GM08714 (cell line): ENCODE data around the gene SLC39A11.
"Not testable (repeated sequence)": the region's sequence is repeated elsewhere in the genome, so short reads cannot be mapped to it uniquely, and the experiment has no call there.

Source experiments
- H3K4me3 ChIP-seq: fragments of 200-500 bp; sonication (Bioruptor generic); 2 replicates; pipeline ENCODE4 v1.5.1; 2014; ENCODE audit warnings: mild to moderate bottlenecking, low read length, inconsistent platforms
- ZNF274 ChIP-seq: IDR thresholded peaks from 2 replicates; pipeline ENCODE4 v1.6.1; 2012; ENCODE audit warnings: mild to moderate bottlenecking, low read depth, low read length

Gene SLC39A11

DNA sequence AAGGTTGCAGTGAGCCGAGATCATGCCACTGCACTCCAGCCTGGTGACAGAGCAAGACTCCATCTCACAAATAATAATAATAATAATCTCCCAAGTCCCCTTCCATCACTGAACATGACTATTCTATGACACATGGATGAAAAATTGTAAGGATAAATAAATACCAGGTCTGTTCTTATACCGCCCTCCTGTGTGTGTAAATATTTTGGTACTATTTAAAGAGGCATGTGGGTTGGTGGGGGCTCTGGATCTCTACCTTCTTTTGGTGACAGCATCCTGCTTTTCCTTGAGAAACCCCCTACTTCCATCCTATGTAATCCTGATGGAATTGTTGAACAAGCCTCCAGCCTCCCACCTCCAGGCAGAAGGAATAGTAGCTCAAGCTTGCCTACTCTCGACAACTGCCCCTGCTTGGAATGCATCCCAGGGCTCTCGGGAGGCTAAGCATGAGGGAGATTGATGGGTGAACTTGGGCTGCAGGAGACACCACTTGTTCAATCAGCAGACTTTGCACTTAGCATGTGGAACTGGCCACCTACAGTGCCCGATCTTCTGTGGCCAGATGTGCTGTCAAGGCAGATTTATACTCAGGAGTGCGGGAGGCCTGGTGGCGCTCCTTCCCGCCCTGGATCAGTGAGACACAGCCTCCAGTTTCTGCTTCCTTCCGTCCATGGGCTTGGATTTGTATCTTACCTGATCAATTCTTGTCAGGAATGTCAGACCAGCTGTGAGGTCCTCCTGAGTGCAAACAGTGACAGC is 287.4 kb downstream of the SLC39A11 start:
- no peak overlapping the region for H3K4me3 ChIP-seq
- TF ChIP-seq ZNF274 = no peak

DNA sequence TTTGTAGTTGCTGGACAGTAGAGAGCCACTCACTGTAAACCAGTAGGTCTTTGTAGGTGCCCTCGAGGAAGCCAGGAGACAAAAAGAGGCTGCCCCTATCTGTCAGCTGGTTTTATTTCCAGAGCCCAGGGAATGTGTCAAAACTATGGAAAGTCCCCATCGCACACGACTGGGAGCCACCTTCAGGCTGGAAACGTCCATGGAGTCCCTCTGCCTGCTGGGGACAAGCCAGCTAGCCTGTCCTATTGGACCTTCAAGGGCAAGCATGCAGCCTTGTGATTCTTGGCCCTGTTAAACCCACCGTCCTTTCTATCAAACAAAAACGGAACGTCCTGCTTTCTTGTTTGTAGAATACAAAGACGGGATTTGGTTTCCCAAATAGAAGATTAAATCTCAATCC is 289.8 kb downstream of the SLC39A11 start:
- no peak for TF ChIP-seq ZNF274
- no peak overlapping the region for H3K4me3 ChIP-seq

DNA sequence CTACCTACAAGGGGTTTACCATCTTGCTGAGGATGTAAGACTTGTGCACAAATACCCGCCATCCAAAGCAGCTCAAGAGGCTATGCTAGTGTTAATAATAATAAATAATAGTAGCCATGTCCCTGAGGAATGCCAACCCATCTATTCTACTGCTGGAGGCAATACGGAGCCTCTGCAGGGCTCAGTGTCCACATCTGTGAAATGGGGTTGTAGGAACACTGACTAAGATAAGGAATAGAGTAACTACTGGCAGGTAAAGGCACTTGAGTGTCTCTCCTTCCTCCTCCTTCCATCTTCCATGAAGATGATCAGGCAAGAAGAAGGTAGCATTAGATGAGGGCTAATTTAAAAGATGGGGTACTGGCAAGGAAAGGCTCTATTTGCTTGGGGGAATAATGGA is 295.3 kb downstream of the SLC39A11 start:
- TF ChIP-seq ZNF274 = no peak
- H3K4me3 ChIP-seq = no peak overlapping the region

DNA sequence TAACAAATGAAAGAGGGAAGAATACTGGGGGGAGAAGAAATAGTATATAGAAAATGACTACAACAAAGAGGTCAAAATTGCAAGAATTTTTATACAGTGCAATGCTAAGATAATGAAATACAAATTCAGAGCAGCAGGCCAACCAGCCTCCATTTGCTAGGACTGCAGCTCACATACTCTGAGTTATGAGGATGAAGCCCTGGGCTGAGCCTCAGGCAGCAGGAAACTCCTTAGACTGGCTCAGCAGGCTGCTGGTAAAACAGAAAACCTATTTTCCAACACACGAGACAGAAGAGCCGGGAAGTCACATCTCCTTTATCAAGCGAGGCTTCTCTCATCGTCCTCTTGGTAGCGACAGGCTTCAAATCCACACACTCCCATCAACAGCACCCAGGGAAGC is 296.5 kb downstream of the SLC39A11 start:
- H3K4me3 ChIP-seq = no peak overlapping the region
- TF ChIP-seq ZNF274 = no peak

DNA sequence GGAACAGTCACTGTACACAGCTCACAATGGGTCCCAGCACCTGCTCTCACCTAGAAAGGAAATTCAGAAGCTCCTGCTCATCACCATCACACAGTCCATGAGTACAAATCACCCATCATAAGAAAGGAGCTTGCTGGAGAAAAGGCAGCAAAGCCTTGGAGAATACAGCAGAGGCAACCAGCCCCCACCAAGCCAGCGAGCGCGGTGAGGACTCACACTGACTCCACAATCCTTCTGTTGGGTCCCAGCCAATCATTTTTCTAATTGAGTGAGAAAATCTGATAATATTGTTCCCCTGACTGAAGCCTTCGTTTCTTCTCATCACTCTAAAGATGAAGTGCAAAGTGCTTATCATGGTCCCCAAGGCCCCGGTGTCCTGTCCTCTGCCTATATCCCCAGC is 298.3 kb downstream of the SLC39A11 start:
- no peak overlapping the region for H3K4me3 ChIP-seq
- TF ChIP-seq ZNF274 = peak; percentile 65

DNA sequence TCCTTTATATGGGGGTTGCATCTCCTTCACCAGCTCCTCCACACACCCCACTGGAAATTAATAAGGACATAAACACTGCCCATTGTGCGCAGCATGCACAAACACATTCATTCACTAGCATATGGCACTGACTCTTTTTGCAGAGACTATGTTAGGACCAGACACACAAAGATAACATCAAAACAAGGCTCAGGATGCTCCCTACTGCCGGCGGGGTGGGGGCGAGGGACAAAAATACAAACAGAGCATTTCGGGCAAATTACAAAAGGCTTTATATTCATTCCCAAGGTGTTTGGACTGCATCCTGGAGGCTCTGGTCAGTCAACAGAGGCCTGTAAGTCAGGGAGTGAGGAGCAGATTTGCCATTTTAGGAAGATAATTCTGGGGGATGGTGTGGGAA is 299.7 kb downstream of the SLC39A11 start:
- TF ChIP-seq ZNF274 = no peak
- no peak overlapping the region for H3K4me3 ChIP-seq

DNA sequence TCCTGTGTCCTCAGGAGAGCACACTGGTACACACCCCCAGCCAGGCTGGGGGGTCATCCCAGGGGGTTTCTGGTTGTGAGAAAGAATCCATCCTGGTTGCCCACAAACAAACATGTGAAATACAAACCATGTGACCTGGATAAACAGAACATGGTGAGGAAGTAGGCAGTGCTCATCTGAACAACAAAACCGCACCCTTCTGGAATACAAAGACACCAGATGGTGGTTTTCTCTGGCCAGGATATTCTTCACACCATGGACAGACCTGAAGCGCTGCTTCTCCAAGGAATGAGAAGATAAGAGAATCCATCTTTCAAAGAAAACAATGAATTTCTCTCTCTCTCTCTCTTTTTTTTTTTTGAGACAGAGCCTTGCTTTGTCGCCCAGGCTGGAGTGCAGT is 302.3 kb downstream of the SLC39A11 start:
- H3K4me3 ChIP-seq = no peak overlapping the region
- TF ChIP-seq ZNF274 = no peak

DNA sequence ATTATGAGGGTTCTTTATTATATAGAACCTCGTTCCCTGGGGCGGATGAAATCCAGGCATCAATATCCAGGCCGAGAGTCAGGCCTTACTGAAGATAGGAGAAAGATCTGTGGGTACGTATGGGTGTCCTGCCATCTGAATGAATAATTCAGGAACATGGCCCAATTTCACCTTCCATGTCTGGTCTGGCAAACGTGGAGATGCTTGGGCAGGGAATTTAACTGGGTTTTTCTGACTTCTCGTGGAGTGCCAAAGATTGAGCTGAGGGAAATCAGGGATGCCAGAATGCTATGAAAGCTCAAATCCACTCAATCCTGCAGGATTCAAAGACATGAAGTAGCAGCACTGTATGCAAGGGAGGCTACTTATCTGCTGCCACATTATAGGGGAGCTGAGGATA is 302.8 kb downstream of the SLC39A11 start:
- no peak overlapping the region for H3K4me3 ChIP-seq
- TF ChIP-seq ZNF274 = no peak

DNA sequence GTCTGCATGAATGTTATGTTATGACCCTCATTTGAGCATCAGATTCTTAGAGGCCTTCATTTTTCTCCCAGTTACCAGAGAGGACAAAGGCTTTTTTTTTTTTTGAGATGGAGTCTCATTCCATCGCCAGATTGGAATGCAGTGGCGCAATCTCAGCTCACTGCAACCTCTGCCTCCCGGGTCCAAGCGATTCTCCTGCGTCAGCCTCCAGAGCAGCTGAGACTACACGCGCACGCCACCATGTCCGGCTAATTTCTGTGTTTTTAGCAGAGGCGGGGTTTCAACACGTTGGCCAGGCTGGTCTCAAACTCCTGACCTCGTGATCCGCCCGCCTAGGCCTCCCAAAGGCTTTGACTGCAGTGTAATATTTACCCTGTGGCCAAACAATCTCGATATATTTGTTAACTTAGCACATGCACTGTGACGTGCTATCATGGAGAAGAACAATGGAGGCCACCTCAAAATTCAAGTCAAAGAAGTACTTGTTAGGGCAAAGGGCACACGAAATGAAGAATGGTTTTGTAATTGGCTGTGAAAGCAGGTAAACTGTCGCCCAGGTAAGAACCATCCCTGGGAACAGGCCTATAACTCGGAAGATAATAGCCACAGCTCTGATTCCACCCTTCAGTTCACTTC is 303.4 kb downstream of the SLC39A11 start:
- no peak for TF ChIP-seq ZNF274
- no peak overlapping the region for H3K4me3 ChIP-seq

DNA sequence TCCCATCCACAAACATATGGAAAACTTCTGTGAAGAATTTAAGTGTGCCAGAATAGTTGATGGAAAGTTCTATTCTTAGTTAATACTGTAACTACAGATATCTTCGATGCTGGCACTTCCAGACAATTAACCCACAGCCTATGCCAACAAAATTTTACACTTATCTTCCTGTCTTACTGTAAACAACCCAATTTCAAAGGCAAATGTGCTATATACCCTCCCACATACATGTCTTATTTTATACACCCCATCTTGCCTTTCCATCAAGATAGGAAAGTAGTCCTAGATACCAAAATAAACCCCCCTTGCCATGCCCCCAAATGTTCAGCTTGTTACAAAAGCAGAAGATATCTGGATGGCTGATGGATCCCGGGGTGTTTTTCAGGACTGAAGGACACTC is 306.3 kb downstream of the SLC39A11 start:
- H3K4me3 ChIP-seq = no peak overlapping the region
- TF ChIP-seq ZNF274 = no peak

DNA sequence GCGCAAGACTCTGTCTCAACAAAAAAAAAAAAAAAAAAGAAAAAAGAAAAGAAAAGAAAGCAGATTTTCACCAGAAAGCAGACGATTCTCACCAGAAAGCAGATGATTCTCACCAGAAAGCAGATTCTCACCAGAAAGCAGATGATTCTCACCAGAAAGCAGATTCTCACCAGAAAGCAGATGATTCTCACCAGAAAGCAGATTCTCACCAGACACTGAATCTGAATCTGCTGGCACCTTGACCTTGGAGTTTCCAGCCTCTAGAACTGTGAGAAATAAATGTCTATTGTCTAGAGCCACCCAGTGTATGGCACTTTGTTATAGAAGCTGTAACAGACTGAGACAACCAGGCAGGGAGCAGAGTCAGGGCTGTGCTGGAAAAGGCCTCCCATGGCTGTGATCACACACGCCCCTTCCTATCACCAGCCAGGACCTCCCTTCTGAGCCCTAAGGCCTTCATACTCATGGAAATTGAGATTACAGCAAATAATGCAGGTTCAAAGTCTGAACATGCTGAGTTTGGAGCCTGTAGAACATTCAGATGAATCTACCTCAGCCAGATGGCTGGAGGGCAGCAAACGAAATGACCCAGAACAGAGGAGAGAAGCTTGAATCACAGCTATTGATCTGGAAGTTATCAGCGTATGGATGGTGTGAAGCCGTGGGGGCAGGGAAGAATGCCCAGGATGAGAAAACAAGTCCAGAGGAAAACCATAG is 309.3 kb downstream of the SLC39A11 start:
- no peak for TF ChIP-seq ZNF274
- H3K4me3 ChIP-seq = no peak overlapping the region

DNA sequence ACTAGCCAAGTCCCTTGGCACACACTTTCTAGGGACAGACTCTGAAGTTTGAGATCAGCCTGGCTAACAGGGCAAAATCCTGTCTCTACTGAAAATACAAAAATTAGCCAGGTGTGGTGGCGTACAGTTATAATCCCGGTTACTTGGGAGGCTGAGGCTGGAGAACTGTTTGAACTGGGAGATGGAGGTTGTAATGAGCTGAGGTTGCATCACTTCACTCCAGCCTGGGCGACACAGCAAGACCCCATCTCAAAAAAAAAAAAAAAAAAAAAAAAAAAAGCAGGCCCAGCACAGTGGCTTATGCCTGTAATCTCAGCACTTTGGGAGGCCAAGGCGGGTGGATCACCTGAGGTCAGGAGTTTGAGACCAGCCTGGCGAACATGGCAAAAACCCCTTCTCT is 310.1 kb downstream of the SLC39A11 start:
- H3K4me3 ChIP-seq = not testable (repeated sequence)

DNA sequence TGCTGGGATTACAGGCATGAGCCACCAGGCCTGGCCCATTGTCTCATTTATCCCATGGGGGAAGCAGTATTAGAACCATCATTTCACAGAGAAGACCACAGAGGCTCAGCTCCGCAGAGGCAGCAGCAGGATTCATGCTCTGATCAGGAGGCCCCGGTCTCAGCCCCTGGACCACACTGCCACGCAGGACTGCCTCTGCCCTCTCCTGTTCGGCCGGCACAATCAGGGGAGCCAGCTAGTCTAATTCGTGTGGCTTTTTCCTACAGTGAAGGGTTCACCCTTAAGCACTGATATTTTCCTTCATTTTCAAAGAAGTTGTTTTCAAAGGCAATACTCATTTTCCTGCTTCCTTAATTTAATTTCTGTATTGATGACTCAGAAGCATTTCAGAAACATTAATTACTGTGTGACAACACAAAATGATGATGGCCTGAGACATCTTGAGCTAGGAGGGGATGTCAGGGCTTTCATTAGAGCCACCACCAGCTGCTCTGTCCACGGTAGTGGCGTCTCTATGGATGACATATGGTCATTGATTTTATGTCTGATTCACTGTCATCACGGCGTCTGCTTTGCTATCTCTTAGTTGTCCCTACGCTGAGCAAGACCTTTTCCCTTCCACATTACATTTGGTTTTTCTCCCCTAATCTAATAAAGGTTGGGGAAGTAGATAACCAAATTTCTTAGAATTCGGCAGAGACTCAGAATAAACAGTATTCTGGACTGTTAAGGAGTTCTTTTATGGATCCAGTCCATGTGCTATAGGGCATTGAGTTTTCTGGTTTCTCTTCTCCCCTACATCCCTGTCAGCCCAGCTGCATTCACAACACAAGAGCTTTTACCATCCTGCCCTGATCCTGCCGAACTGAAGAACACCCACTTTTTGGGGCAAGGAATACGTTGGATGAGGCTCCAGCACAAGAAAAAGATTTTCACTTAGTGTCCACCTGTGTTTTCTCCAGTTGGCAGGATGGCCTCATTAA is 314.0 kb downstream of the SLC39A11 start:
- no peak for TF ChIP-seq ZNF274
- no peak overlapping the region for H3K4me3 ChIP-seq

DNA sequence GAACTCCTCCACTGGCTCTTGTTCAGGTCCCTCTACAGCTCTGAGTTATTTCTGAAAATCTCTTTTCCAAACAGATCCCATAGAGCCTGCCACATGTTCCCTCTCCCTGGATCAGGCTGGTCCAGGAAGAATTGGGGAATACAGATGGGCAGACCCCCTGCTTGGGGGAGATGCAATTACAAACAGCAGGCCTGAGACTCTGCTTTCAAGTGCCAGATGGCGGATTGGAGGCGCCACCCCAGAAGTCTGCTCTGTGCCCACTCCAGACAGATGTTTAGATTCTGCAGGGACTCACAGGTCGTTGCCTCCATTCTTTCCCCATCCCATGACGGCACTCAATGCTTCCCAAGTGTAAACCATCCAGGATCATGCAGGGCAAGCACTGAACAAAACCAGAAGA is 316.6 kb downstream of the SLC39A11 start:
- TF ChIP-seq ZNF274 = no peak
- no peak overlapping the region for H3K4me3 ChIP-seq

DNA sequence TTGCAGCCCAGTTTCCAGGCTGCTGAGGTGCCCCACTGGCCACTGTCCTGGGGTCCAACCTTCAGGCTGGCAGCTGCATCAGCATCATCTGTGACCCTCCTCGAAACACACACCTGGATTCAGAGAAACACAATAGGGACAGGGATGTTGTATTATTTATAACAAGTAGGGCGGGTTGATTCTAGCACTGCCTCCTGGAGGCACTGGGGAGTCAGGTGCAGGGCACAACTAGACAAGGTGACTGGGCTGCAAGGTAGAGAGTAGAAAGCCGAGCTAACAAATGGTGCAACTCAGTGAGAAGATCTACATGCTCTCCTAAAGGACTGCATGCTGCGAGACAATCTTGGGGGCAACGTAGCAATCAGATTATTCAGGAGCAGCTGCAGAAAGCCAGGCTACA is 317.3 kb downstream of the SLC39A11 start:
- no peak overlapping the region for H3K4me3 ChIP-seq
- no peak for TF ChIP-seq ZNF274
